ENCODE data around the gene GCSAML. TPM values are rescaled to one million over a fixed set of nuclear protein-coding genes. Genes with fewer than 3 reads are reported as not detected.

Gene GCSAML
- total RNA-seq, 8 experiments from 2014 or later, result 0.14 to 0.25 (median 0.21) TPM; not detected in 4

GRCh38 chr1:247605286-247605685 lies 56.4 kb downstream of the GCSAML start, which contains the start of gene OR2G3:
TSS of gene OR2G3 (plus strand) at chr1:247605586. CDS start at chr1:247605586, 0 bp downstream.
- in situ Hi-C loops (cut with MboI; ENCODE audit: low pct_unique_long_range_greater_than_20kb in 2 of 9, low sequenced_read_pairs in 9 of 9, unreplicated experiment in 9 of 9), result no loop called here
- Histone ChIP-seq H3K27ac (no peak within 1 kb of the TSS), H3K4me1 (replicated peaks in 1 of 2) (no peaks in the 10 kb centered on the region), H3K4me3 (no peak within 1 kb of the TSS)
- WGBS, 10 experiments, result 0 to 89% (median 57%) methylated on average over 1 to 2 of the region's 2 CpGs
- no peak for ATAC-seq (replicated peaks in 6 of 8)

- H3K27ac ChIP-seq, result no peak overlapping the region
- H3K4me1 ChIP-seq (replicated peaks in 1 of 2), result no peaks in the 10 kb centered on the region
- in situ Hi-C loops (cut with MboI; ENCODE audit: low pct_unique_long_range_greater_than_20kb in 2 of 9, low sequenced_read_pairs in 9 of 9, unreplicated experiment in 9 of 9), result no loop called here
- 0 to 73% (median 63%) methylated on average over 1 of the region's 1 CpG; no CpG with 5 or more reads in 3 of the 10 experiments for WGBS, 10 experiments
- ATAC-seq (replicated peaks in 6 of 8), result no peak
- no peak overlapping the region for H3K4me3 ChIP-seq
Measured at GRCh38 chr1:247613405-247613804, 64.5 kb downstream of the GCSAML start.

GRCh38 chr1:247614625-247615024 lies 65.7 kb downstream of the GCSAML start:
- no peak for ATAC-seq (replicated peaks in 6 of 8)
- Histone ChIP-seq H3K4me3 (no peak overlapping the region), H3K27ac (no peak overlapping the region), H3K4me1 (replicated peaks in 1 of 2) (no peaks in the 10 kb centered on the region)
- WGBS, 10 experiments, result 57 to 77% (median 67%) methylated on average over 2 to 5 of the region's 5 CpGs; no CpG with 5 or more reads in 5 of the 10 experiments
- in situ Hi-C loops (cut with MboI; ENCODE audit: low pct_unique_long_range_greater_than_20kb in 2 of 9, low sequenced_read_pairs in 9 of 9, unreplicated experiment in 9 of 9), result no loop called here

Other genes starting within 250 kb of the GCSAML start
- gene ZNF496, start 217.3 kb upstream of the GCSAML start, total RNA-seq, result 10 to 100 TPM in 7 of 8 experiments, 1 to 10 TPM in 1; 7.1 to 44.4 (median 31.4) TPM
- gene NLRP3, start 133.0 kb upstream of the GCSAML start, total RNA-seq, result under 1 TPM in 6 of 8 experiments, not detected in 2; 0.20 to 0.81 (median 0.41) TPM
- gene OR2B11, start 91.0 kb upstream of the GCSAML start, total RNA-seq, result under 1 TPM in 5 of 8 experiments, not detected in 3; 0.14 to 0.76 (median 0.31) TPM
- gene OR2C3, start 12.7 kb upstream of the GCSAML start, total RNA-seq, result under 1 TPM in 5 of 8 experiments, not detected in 3; 0.04 to 0.38 (median 0.09) TPM
- gene OR2G2, start 39.2 kb downstream of the GCSAML start, total RNA-seq, result 1 to 10 TPM in 1 of 8 experiments, under 1 TPM in 1, not detected in 6; 0.21 to 1.0 TPM
- gene OR2G3, start 56.5 kb downstream of the GCSAML start, total RNA-seq, result under 1 TPM in 2 of 8 experiments, not detected in 6; 0.61 to 0.76 TPM
- gene OR13G1, start 130.6 kb downstream of the GCSAML start, total RNA-seq, result under 1 TPM in 5 of 8 experiments, not detected in 3; 0.04 to 0.71 (median 0.18) TPM
- gene OR6F1, start 167.5 kb downstream of the GCSAML start, total RNA-seq, result under 1 TPM in 3 of 8 experiments, not detected in 5; 0.09 to 0.31 (median 0.28) TPM
- gene OR14K1, start 189.5 kb downstream of the GCSAML start, total RNA-seq, result not detected
- not detected for gene OR14A2, start 199.0 kb downstream of the GCSAML start, total RNA-seq
- gene OR1C1, start 211.4 kb downstream of the GCSAML start, total RNA-seq, result 1 to 10 TPM in 1 of 8 experiments, under 1 TPM in 5, not detected in 2; 0.07 to 1.3 (median 0.20) TPM